K562 (cell line): ENCODE data around the gene ITGA11. TPM values are rescaled to one million over a fixed set of nuclear protein-coding genes. Genes with fewer than 3 reads are reported as not detected.

Source experiments
- MGA ChIP-seq: fragments of 450-650 bp; IDR thresholded peaks from 2 replicates; pipeline ENCODE4 v1.6.1; 2016; ENCODE audit warnings: mild to moderate bottlenecking, moderate library complexity
- NR2C1 ChIP-seq, 2 experiments: fragments of 450-650 bp; IDR thresholded peaks; 2 replicates each; pipeline ENCODE4 v1.6.1; 2017; ENCODE audit warnings: mild to moderate bottlenecking in 2 of 2, antibody characterized with exemption in 1 of 2, inconsistent platforms in 1 of 2, missing compliant biosample characterization in 1 of 2, missing genetic modification characterization in 1 of 2
- PPARD ChIP-seq: fragments of 250-450 bp; sonication (Bioruptor Pico); IDR thresholded peaks from 2 replicates; pipeline ENCODE4 v1.8.0; 2022; ENCODE audit warnings: inconsistent platforms, mild to moderate bottlenecking, moderate library complexity
- SRF ChIP-seq, 2 experiments: fragments of 250-450, 450-650 bp in 1 of 2; sonication (Bioruptor Pico) in 1 of 2; sonication (generic) in 1 of 2; formaldehyde crosslinking; IDR thresholded peaks; 2 replicates each; pipeline versions ENCODE4 v1.5.0 to v1.5.1; 2020 to 2022; ENCODE audit warnings: mild to moderate bottlenecking in 1 of 2, missing genetic modification reagents in 1 of 2
- SRSF3 ChIP-seq: fragments of 200-400 bp; formaldehyde crosslinking; IDR thresholded peaks from 2 replicates; pipeline ENCODE4 v1.6.1; 2016; ENCODE audit warnings: mild to moderate bottlenecking, low read length, moderate library complexity; ENCODE audit not compliant: insufficient read depth
- ZKSCAN8 ChIP-seq: fragments of 200-800 bp; sonication (Bioruptor generic); IDR thresholded peaks from 2 replicates; pipeline ENCODE4 v1.6.1; 2016; ENCODE audit warnings: missing genetic modification characterization, missing compliant biosample characterization
- ZNF253 ChIP-seq: fragments of 250-450 bp; sonication (Bioruptor Pico); conservative IDR thresholded peaks from 2 replicates; pipeline ENCODE4 v1.6.1; 2021; ENCODE audit warnings: mild to moderate bottlenecking
- ZNF3 ChIP-seq: fragments of 250-450 bp; sonication (Bioruptor Pico); IDR thresholded peaks from 2 replicates; pipeline ENCODE4 v1.5.0; 2021; ENCODE audit warnings: mild to moderate bottlenecking, moderate library complexity
- polyA plus RNA-seq, 8 experiments: library from polyadenylated mRNA; depleted of rRNA in 4 of 8; stranded (reverse) in 5 of 8; unstranded in 3 of 8; fragments of >200 nt; fragmentation: Nextera tagmentation in 2 of 8; fragmentation: Illumina TruSeq in 1 of 8; extraction: Ambion mirVana in 2 of 8; extraction: Trizol in 1 of 8; gene quantifications; 2 replicates each; pipeline versions ENCODE4 v1.2.1 to v1.2.3, GENCODE V29; 2011 to 2014; ENCODE audit warnings: inconsistent platforms in 1 of 8, missing spikeins in 1 of 8
- total RNA-seq, 7 experiments: library from RNA; depleted of rRNA in 6 of 7; stranded (reverse); fragments of >200 nt in 6 of 7; fragmentation: Illumina TruSeq in 2 of 7; extraction: Trizol in 2 of 7; gene quantifications; 2 replicates each; pipeline versions ENCODE4 v1.2.1 to v1.2.3, GENCODE V29; 2011 to 2021; ENCODE audit warnings: low replicate concordance in 1 of 7

Gene ITGA11
- total and polyA plus RNA-seq, 9 of the 15 experiments (the other 6 are each of a cell fraction or from before 2014, with no cell fraction given), result 0.01 TPM; not detected in 8

GRCh38 chr15:68281008-68281407 lies 151.0 kb downstream of the ITGA11 start (continued):
- TF ChIP-seq NR2C1 (IDR thresholded peaks at IDR 0.05) (0 out of 2 replicates have a peak, but pooled peaks have one; percentile 10), NR2C1 (tag; IDR thresholded peaks at IDR 0.05) (no peak), PPARD (CRISPR knock-in tag) (no peak), ZNF253 (no peak), ZKSCAN8 (CRISPR knock-in tag) (no peak), SRSF3 (no peak), MGA (no peak), SRF (CRISPR knock-in tag; IDR thresholded peaks at IDR 0.05) (peak in 1 of 2 experiments; percentile 56; a peak in 1 of 4 replicates), ZNF3 (CRISPR knock-in tag) (no peak)
- TF ChIP-seq, all 486 proteins: peak for 10
